Nucleus accumbens (tissue), 56 donors: ENCODE data around the gene HHAT.
A peak's percentile ranks its signal among the peaks of the same experiment; 100 is the strongest.

Experiments
- DNase-seq, 56 donors: peaks; one replicate each; lab custom pipeline; 2025; lab: John Stamatoyannopoulos, UW

The HHAT gene

DNA sequence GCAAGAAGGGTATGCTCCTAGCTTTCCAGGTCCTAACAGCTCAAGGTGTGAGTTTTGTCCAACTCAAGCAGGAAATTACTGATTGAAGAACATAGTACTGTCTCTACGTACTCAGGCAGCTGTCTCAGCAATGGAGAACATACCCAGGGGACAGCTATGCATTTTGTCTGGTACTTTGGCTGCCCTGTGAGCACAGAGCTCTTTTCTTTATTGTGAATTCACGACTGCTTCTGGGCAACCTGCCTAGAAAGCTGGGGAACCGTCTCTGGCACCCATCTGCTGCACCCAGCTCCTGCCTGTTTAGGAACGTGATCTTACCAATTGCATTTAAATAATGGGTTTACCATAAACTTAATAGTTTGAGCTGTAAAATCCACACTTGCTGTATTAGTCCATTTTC, 258.1 kb downstream of the HHAT start:
- DNase-seq: peak in 41 of 56 donors; percentile 4 to 66 (median 28)

DNA sequence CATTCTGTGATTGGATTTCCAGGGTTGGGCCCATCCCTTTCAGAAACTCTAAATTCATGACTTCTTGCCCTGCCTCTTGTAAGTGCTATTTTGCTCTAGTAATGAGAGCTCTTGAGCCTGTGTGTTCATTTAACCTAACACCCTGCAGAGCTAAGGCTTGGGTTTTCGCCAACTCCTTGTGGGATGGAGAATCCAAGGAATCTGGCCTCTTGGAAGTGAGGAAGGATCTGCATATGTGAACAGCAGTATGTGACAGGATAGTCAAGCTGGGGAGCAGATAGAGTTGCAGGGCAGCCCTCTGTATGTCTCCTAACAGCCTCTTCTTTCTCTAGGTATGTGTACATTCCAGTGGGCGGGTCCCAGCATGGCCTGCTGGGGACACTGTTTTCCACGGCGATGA, 258.9 kb downstream of the HHAT start:
- no peak for DNase-seq

DNA sequence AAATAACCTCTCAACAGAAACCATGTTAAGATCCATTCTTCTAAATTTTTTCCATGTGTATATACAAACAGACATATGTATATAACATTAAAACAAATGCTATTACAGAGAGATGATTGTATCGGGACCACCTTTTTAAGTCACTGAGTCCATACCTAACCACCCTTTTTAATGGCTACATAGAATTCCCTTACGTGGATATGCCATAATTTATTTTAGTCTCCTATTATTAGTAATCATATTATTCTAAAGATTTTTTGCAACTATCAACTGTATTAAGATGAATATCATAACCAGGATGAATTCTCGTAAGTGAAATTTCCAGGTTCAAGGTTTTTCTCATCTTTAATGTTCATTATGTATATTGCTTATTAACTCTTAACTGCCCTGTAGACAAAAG, 259.7 kb downstream of the HHAT start:
- no peak for DNase-seq

DNA sequence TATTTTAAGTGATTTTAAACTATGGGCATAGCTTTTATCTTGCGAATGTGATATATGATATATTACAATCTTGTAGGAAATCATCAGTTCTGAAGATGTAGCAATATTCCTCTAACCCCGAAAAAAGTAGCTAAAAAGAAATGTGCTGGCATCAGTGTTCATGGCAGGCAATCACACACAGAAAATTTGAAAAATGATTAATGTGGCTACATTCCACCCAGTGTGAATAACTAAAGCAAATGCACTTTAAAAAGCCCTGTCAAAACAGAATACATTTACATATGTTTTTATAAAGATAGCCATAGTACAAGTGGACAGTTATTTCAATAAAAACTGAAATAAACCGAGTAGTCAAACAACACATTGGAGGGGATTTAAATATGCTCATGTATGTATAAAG, 260.2 kb downstream of the HHAT start:
- DNase-seq: no peak

DNA sequence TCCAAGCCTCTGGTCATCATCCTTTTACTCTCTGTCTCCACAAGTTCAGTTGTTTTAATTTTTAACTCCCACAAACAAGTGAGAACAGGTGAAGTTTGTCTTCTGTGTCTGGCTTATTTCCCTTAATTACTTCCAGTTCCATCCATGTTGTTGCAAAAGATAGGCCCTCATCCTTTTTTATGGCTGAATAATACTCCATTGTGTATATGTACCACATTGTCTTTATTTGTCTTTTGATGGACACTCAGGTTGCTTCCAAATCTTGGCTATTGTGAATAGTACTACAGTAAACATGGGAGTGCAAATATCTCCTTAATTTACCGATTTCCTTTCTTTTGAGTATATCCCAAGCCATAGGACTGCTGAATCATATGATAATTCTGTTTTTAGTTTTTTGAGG, 262.5 kb downstream of the HHAT start:
- no peak for DNase-seq

DNA sequence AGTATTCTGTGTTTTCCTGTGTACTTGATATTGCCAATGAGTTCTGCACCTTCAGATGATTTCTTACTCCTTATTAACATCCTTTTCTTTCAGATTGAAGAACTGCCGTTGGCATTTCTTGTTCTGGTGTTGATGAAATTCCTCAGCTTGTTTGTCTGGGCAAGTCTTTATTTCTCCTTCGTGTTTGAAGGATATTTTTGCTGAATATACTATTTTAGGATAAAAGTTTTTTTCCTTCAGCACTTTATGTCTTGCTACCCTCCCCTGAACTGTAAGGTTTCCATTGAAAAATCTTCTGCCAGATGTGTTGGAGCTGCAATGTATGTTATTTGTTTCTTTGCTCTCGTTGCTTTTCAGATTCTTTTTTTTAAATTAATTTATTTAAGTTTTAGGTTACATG, 265.9 kb downstream of the HHAT start:
- no peak for DNase-seq

DNA sequence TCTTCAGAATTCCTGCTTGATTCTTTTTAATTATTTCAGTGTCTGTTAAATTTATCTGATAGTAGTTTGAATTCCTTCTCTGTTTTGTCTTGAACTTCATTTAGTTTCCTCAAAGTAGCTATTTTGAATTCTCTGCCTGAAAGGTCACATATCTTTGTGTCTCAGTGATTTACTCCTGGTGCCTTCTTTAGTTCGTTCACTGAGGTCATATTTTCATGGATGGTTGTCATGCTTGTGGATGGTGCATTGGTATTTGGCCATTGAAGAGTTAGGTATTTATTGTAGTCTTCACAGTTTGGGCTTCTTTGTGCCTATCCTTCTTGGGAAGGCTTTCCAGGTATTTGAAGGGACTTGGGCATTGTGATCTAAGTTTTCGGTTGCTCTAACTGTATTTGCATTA, 267.9 kb downstream of the HHAT start:
- no peak for DNase-seq

DNA sequence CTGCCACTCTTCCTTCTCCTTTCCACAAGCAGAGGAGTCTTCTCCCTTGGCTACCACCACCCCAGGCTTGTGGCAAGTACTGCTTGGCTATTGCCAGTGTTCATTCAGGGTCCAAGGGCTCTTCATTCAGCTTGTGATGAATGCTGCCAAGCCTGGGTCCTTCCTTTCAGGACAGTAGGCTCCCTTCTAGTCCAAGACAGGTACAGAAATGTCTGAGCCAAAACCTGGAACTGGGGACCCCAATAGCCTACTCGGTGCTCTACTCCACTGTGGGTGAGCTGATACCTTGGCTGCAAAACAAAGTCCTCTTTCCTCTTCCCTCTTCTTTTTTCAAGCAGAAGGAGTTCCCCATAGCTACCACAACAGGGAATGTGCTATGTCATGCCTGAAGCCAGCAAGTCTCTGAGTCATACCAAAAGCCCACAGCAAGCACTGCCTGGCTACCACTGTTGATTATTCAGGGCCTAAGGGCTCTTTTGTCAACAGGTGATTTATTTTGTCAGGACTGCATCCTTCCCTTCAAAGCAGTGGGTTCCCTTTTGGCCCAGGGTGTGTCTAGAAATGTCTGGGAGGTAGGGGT, 268.9 kb downstream of the HHAT start:
- DNase-seq: no peak

DNA sequence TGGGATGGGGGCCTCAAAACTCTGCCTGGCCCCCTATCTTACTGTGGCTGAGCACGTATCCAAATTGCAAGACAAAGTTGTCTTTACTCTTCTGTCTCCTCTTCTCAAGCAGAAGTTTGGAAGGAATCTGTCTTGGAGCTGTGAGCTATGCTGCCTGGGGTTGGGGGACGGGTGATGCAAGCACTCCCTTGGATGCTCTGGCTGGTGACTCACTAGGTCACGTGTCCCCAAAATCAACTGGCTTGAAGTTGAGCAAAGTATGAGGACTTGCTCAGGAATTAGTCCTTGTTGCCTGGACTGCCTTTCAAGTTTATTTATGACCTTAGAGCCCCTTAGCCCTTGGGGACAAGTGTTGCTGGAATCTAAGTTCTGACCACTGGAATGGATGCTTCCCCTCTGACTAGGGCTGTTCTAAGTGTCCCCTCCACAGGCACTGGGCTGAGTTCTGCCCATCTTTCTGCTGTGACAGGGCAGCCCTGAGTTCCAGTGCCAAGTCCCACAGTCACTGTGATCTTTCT, 269.5 kb downstream of the HHAT start:
- DNase-seq: no peak

DNA sequence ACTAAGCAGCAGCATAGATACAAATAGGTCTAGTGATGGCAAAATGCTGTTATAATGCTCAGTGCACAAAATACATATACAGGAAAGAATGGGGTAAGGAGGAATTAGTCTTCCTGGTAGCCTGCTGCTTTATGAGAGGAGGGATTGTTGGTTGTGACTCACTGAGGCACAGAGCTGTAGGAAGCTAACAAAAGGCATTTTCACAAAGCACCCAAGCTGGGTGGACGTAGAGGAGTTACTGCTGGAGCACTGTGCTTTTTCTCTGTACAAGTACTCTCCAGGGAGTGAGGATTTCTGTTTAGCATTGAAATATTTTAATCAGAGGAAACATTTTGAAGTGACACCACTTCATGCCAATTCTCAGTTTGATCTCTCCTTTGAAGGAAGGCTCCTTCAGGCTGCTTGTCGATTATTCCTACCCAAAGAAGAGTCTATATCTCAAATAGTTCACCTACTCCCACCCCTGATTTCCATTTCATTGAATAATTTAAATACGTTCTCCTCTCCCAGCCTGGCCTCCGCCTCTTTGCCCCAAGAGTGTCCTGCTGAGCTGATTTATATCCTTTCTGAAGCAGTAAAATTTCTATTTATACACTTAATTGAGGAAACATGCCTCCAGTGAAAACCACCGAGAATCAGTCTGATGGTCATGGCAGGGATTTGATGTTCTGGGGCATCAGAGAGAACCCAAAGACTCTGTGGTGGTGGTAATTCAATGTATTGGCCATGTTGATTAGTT, 271.9 kb downstream of the HHAT start:
- DNase-seq: peak in 2 of 56 donors; percentile 10 to 48

DNA sequence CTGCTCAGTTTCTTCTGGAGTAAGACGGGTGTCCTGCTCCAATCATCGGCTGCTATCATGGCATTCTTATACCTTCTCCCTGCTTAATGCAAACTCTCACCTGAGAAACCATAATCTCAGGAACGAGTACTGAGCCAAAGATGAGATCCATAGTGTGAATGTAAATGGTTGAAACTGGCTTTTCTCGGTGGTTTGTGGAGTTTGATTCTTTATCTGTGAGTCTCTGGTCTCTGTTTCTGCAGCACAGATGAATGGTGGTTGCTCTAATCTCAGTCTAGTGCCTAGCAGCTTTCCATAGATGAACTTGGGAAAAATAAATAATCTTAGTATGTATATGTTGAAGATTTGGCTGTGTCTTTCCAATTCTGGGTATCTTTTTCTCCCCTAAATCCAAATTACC, 274.4 kb downstream of the HHAT start:
- DNase-seq: no peak

DNA sequence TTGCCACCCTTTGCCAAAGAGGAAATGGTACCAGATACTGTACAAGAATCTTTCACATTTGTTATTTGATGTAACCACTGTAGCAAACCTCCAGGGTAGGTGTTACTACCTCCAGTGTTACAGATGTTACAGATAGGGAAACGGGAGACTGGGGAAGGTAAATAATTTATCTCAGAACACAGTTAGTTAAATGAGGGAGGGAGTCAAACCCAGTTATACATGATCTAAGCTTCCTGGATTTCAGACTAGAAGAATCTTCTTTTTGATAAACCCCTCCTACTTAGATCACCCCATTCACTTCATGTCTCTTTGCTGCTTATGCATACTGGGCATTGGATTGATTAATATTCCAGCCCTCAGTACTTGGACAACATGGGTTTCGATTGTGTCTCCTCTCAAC, 276.4 kb downstream of the HHAT start:
- no peak for DNase-seq

DNA sequence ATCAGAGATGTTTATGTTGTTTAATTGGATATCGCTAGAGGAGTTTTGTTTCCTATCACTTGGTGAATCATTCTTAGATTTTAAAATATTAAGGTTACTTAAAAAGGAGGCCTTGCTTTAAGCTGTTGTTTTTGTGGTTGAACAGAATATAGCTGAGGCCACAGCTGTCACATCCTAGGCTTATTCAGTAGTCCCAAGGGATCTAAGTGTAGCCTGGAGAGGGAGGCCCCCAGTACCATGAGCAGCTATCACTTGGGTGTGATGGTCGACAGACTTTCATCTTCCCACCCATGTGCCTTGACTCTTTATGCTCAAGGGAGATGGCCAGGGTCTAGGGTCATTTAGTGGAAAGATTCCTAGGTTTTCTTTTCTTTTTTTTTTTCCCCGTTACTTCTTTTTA, 278.7 kb downstream of the HHAT start:
- no peak for DNase-seq

DNA sequence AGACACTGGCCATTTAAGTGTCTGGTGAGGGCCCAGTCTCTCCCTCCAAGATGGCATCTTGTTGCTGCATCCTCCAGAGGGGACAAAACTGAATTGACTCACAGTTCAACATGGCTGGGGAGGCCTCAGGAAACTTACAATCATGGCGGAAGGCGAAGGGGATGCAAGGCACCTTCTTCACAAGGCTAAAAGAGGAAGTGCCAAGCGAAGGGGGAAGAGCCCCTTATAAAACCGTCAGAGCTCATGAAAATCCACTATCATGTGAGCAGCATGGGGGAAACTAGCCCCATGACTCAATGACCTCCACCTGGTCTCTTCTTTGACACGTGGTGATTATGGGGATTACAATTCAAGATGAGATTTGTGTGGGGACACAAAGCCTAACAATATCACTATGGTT, 280.1 kb downstream of the HHAT start:
- no peak for DNase-seq

DNA sequence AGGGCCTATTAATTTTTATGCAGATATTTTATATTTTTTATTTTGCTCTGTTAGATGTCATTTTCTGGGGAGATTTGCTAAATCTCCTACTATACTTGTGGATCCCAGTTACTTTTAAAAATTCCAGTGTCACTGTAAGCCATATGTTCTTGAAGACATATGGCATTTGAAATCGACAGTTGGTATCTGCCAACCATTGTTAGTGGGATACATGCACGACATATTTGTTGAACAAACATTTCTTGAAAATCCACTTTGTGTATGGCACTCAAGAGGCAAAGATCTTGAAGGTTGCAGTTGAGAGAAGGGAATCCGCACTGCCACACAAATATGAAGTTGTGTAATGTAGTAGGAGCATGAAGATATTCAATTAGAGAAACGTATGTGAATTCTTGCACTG, 287.7 kb downstream of the HHAT start:
- no peak for DNase-seq

DNA sequence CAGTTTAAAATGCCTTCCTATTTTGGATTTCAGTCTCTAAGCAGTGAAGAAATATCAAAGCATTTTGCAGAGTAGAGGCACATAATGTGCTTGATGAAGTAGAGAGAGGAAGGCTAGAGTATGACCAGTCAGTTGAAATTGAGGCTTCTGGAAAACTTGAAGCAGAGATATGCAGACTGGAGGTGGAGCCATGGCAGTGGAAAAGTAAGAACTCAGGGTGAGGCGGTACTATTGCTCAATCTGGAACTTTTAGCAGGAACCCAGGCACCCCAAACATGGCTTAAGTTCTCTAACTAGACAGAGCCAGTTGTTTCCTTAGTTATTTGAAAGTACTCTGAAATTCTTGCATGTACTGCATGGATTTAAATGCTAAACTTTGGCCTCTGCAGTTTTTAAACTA, 288.6 kb downstream of the HHAT start:
- DNase-seq: no peak

DNA sequence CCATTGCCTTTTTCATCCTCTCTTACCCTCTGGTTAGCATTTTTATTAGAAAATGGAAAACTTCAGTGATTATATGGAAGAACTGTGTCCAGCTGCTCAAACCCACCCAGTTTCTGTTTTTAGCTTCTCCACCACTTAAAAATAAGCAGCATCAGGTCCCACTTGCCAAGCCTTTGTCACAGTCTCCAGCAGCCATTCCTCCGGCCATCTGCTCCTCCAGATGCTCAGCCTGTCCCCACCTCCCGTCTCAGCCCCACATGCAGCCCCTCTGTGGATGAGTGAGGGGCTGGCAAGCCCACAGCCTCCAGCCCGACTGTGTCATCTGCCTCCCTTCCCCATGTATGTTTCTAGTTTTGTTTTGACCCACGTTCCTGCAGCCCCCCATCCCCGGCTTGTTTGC, 289.7 kb downstream of the HHAT start:
- no peak for DNase-seq

DNA sequence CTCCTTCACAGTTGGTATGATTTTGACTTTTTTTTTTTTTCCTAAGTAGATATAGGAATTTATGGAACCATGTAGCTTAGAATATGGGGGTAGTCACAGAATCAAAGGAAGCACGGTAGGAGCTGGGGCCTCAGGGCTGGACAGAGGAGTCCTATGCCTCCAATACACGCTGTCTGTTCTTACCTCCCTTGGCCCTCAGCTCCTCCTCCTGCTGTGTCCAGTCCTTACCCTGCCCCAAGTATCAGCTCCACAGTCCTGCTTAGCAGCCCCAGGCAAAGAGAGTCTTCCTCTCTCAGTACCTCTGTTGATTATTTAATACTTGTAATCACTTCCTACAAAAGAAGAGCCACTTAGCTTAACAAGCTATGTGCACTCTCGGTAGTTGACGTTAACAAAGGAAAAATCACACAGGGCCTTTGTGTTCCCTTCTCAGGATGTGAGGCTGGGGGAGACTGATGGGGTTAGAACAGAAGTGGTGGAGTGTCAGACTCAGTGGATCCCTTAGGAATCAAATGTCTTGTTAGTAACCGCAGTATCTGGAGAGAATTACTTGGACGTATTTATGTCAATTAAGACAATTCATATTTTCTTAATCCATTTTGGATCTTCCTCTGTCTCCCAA, 292.3 kb downstream of the HHAT start:
- no peak for DNase-seq

DNA sequence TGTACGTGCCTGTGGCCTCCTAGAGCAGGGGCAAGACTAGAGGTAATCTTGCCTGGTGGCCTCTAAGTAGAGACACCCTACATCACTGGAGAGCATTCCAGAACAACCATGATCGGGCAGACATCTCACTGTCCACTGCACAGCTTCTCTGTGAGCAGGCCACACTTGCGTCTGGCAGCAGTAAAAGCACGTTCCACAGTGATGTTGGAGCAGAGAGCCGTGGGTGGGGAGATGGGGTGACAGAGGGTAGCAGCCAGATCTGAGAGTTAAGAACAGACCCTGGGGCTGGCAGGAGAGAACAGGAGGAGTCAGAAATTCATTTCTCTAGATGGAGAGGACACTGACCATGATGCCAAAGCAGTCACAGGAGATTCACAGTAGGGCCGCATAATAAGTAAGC, 293.0 kb downstream of the HHAT start:
- no peak for DNase-seq

DNA sequence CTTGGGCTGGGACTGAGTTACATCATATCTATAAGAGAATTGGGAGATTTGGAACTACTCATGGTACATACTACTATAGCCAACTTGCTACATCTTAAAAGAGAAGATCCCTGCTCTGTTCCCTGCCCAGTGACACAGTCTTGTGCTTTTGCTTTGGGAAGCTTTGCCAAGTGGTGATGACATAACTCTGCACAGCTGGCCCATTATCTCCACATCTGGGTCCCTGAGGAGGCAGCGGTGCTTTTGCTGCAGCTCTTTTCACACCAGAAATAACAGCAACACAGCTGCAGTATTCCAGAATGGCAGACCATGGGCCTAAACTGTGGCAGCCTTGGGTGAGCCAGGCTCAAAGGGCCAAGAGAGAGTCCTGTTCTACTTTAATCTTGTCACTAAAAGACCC, 296.0 kb downstream of the HHAT start:
- peak in 28 of 56 donors; percentile 7 to 66 (median 36) for DNase-seq

DNA sequence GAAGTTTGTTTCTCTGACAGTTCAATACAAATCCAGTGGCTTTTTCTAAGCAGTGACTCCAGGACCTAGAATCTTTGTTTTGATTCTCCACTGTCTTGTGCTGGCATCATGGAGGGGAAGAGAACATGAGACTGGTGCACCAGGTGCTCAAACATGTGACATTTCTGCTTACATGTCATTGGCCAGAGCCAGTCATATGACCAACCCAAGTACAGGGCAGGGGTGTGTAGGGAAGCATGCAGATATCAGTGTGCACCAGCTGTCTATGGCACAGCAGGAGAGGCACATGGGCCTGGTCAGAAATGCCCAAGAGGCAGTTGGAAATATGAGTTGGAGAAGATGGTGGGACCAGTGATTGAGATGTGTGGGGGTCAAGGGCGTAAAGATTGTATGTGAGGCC, 297.0 kb downstream of the HHAT start:
- DNase-seq: peak in 2 of 56 donors; percentile 6 to 8

DNA sequence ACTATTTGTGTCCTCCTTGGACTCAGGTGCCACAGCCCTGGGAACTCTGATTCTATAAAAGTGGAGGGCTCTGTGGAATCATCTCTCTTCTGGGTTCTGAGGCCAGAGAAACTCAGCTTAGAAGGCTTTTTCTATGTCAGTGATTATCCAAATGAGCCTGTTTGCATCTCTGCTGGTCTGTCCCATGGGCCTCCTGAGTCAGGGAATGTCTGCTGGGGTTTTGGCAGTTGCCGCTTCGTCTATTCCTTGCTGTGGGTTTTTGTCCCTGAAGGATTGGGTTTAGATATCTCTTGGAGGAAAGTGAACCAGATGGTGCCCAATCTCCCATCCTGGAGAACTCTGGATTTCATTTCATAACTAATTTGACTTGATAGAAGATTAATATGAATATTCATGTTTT, 297.6 kb downstream of the HHAT start:
- no peak for DNase-seq
